Right lung (tissue), 5 donors: ENCODE results near the gene TRAPPC2L. TPM values are rescaled to one million over a fixed set of nuclear protein-coding genes. Genes with fewer than 3 reads are reported as not detected.

Experiments used
- DNase-seq, 2 donors: peaks; one replicate each; pipeline ENCODE4 v3.0.0-alpha.2; 2013
- polyA plus RNA-seq, 5 donors: library from polyadenylated mRNA; unstranded; fragments of 120-200 nt; gene quantifications; one replicate each; pipeline versions ENCODE4 v1.2.1 to v1.2.3, GENCODE V29; 2013; ENCODE audit warnings: inconsistent platforms in 1 of 5, low replicate concordance in 1 of 5; ENCODE audit not compliant: insufficient read length in 5 of 5, insufficient read depth in 1 of 5

The TRAPPC2L gene
- polyA plus RNA-seq, 5 donors = 69.2 to 88.7 (median 75.5) TPM

DNA sequence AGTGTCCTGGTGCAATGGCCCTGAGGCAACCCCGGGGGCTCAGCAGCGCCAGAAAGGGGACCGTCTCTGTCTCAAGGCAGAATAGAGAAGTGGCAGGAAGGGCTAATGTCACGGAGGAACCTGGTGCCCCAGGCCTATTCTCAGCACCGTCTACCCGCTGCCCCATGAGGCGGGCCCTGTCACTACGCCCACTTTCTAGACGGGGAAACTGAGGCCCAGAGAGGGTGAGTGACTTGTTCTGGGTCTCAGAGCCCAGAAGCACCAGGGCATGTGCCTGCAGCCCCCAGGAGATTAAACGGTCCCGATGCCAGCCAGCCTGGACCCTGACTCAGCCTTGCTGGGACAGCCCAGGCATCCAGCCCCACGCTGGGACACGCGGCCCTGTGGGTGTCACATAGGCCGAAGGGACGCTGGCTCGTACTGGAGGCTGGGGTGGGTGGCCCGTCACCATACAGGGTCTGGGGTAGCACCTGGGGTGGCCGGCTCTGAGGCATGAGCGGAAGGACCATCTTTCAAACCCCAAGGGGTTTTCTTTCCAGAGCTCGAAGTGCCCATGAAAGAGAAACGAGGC, 49.7 kb downstream of the TRAPPC2L start:
- DNase-seq = no peak

DNA sequence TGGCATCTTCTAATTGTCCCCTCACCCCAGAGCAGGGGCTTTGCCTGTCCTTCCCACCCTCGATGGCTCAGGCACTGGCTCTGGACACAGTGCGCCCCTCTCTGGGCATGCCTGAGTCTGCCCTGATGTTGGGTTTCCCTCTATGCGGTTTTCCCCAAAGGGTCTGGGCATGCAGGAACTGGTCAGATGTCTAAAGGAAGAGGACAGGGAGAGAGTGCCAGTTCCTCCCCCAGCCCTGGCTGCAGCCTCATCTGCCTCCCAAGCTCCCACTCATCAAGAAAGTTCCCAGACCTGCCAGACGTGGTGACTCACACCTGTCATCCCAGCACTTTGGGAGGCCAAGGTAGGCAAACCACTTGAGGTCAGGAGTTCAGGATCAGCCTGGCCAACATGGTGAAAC, 50.8 kb downstream of the TRAPPC2L start:
- DNase-seq = no peak

DNA sequence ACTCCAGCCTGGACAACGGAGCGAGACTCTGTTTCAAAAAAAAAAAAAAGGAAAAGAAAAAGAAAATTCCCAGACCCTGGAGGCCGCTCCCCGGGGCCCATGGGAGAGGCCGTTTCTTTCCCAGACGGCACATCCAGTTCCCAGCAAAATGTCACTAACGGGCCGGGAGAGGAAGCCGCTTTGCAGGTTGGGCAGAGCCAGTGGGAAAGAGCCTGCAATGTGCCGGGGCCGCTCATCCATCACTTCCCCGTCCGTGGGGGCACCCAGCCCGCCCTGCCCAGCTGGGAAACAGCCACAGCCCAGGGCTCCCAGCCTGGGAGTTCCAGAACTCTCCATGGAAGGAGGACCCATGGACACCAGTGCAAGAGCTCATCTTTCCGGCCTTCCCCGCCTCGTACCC, 51.4 kb downstream of the TRAPPC2L start:
- no peak for DNase-seq

DNA sequence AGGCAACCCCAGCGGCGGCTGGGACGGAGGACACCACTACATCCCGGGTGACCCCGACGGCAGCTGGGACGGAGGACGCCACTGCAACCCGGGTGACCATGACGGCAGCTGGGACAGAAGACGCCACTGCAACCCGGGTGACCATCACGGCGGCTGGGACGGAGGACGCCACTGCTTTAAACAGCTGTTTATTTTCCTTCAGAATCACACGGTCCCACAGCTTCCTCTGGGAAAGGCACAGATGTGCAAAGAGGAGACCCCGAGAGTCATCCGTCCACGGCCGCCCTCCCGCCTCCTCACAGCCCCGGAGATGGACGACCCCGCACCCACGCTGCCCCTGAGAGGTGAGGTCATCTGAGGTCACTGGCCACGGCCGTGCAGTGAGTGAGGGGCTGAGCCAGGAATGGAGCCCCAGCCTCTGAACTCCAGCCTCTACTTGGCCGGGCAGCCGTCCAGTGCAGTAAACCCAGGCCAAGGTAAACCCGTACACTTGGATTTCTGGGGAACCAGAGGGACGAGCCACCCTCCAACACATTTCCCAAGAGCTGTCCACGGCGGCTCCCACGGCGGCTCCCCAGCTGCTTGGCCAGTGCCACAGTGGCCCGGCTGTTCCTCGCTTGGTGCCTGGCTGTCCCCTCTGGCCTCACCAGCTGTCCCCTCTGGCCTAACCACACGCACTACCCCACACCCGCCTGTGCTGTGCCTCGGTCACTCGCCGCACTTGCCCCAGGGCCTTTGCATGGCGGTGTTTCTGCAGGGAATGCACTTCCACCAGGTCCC, 52.7 kb downstream of the TRAPPC2L start:
- no peak for DNase-seq

- no peak for DNase-seq
These were observed 53.6 kb downstream of the TRAPPC2L start for GRCh38 chr16:88910284-88911135.

GRCh38 chr16:88911136-88911945, 54.4 kb downstream of the TRAPPC2L start:
- peak in 1 of 2 donors; percentile 26 for DNase-seq

DNA sequence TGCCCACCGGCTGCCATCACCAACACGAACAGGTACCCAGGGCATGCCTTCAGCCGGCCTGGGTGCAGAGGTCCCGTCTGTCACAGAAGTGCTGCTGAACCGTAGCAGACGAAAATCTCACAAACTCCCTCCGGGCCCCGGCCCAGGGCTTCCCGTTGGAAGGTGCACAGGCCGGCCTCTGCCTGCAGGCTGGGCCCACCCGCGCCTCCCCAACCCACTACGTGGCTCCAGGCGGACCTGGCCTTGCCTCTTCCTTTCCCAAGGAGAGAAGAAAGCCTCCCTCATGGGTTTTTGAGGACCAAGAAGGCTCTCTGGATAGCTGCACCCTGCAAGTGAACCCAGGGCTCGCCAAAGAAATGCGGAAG, 55.0 kb downstream of the TRAPPC2L start:
- DNase-seq = no peak

Other genes starting within 250 kb of the TRAPPC2L start
- gene IL17C, start 218.6 kb upstream of the TRAPPC2L start, polyA plus RNA-seq = under 1 TPM in 1 of 5 donors, not detected in 4; 0.10 TPM
- gene CYBA, start 206.1 kb upstream of the TRAPPC2L start, polyA plus RNA-seq = 100 to 1,000 TPM in 1 of 5 donors, 10 to 100 TPM in 4; 47.8 to 149 (median 69.4) TPM
- 10 to 100 TPM; 21.2 to 52.9 (median 28.6) TPM for gene MVD, start 194.0 kb upstream of the TRAPPC2L start, polyA plus RNA-seq
- gene SNAI3, start 170.6 kb upstream of the TRAPPC2L start, polyA plus RNA-seq = 1 to 10 TPM in 4 of 5 donors, under 1 TPM in 1; 0.84 to 2.4 (median 1.4) TPM
- gene RNF166, start 150.7 kb upstream of the TRAPPC2L start, polyA plus RNA-seq = 10 to 100 TPM; 12.1 to 22.1 (median 14.0) TPM
- 10 to 100 TPM in 3 of 5 donors, 1 to 10 TPM in 2; 7.9 to 19.2 (median 13.4) TPM for gene CTU2, start 150.6 kb upstream of the TRAPPC2L start, polyA plus RNA-seq
- gene PIEZO1, start 71.9 kb upstream of the TRAPPC2L start, polyA plus RNA-seq = 100 to 1,000 TPM in 1 of 5 donors, 10 to 100 TPM in 4; 54.1 to 115 (median 76.2) TPM
- 10 to 100 TPM; 11.9 to 17.3 (median 12.9) TPM for gene CDT1, start 53.3 kb upstream of the TRAPPC2L start, polyA plus RNA-seq
- 100 to 1,000 TPM in 1 of 5 donors, 10 to 100 TPM in 4; 63.4 to 131 (median 73.6) TPM for gene APRT, start 45.2 kb upstream of the TRAPPC2L start, polyA plus RNA-seq
- 10 to 100 TPM; 19.8 to 33.1 (median 26.7) TPM for gene GALNS, start 180 bp upstream of the TRAPPC2L start, polyA plus RNA-seq
- under 1 TPM in 2 of 5 donors, not detected in 3; 0.13 to 0.25 TPM for gene PABPN1L, start 9.5 kb downstream of the TRAPPC2L start, polyA plus RNA-seq
- gene CBFA2T3, start 120.1 kb downstream of the TRAPPC2L start, polyA plus RNA-seq = 1 to 10 TPM; 3.6 to 9.0 (median 5.6) TPM
- 10 to 100 TPM; 27.9 to 36.5 (median 33.4) TPM for gene ACSF3, start 236.7 kb downstream of the TRAPPC2L start, polyA plus RNA-seq